HG03064 (cell line): ENCODE data around the gene ELOA.

Source experiments
- ATAC-seq: cut with Tn5 transposase; IDR thresholded peaks from one replicate; pipeline ENCODE4 v1.9.1; 2021; ENCODE audit warnings: low read depth; ENCODE audit not compliant: unreplicated experiment

The ELOA gene, protein sequence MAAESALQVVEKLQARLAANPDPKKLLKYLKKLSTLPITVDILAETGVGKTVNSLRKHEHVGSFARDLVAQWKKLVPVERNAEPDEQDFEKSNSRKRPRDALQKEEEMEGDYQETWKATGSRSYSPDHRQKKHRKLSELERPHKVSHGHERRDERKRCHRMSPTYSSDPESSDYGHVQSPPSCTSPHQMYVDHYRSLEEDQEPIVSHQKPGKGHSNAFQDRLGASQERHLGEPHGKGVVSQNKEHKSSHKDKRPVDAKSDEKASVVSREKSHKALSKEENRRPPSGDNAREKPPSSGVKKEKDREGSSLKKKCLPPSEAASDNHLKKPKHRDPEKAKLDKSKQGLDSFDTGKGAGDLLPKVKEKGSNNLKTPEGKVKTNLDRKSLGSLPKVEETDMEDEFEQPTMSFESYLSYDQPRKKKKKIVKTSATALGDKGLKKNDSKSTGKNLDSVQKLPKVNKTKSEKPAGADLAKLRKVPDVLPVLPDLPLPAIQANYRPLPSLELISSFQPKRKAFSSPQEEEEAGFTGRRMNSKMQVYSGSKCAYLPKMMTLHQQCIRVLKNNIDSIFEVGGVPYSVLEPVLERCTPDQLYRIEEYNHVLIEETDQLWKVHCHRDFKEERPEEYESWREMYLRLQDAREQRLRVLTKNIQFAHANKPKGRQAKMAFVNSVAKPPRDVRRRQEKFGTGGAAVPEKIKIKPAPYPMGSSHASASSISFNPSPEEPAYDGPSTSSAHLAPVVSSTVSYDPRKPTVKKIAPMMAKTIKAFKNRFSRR

DNA sequence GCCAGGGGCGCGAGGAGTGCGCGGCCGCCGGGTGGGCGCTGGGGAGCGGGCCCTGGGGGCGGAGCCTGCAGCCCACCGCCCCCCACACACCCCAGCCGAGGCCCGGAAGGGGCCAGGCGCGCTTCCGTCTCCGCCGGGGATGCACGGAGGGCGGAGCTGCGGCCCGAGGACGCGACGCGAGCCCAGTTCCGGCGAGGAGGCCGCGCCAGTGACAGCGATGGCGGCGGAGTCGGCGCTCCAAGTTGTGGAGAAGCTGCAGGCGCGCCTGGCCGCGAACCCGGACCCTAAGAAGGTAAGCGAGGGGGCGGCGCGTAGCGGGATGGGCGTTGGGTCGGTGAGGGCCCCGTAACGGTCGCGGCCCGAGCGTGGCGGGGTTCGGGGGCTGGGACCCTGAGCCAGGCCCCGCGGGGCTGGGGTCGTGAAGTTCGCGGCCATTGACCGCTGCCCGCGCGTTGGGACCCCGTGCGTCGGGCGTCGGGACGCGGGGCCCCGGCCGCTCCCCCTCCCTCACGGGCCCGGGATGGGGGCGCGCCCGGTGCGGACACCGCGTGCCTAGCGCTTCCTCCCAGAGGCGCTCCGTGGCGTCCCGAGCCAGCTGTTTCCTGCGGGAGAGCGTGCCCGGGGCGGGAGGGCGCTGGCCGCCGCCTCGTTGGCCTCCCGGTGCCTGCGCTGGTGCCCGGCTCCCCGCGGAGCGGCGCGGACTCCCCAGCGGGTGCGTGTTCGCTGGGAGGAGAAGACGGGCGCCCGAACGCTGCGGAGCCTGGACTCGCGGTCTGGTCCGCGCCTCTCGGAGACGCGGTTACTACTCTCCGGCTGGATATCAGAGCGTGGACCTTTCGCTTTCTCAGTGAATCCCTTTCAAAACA is at the start of gene ELOA:
Gene ELOA, plus strand, starts transcription at position 185 of the 866 bp plus-strand sequence. Its CDS starts 33 bp downstream, at position 218.
- peak; percentile 78 for ATAC-seq

DNA sequence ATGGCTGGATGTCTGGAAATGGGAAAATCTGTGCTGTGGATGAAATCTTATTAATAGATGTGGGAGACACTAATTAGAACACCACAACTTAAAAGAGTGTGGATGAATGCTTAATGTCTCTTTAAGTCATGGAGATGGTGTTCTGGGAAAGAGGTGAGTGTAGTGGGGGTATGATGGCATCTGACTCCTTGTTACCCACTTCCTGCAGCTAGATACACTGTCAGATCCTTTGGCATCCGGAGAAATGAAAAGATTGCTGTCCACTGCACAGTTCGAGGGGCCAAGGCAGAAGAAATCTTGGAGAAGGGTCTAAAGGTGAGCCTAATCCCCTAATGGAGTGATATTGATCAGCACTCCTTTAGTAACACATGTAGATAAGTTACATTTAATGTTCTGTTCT is 49.7 kb upstream of the ELOA start:
- no peak for ATAC-seq

DNA sequence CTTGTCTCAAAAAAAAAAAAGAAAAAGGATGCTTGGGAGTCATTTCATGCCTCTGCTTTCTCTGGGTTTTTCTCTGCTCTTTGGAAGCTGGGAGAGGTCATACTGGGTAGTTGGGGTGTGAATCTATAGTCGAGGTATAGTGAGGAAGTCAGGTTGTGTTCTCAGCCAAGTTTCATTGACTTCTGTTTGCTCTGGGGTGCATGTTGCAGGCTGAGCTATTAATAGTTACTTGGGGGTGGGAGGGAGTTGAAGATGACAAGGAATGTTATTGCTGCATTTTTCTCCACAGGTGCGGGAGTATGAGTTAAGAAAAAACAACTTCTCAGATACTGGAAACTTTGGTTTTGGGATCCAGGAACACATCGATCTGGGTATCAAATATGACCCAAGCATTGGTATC is 48.9 kb upstream of the ELOA start:
- no peak for ATAC-seq

DNA sequence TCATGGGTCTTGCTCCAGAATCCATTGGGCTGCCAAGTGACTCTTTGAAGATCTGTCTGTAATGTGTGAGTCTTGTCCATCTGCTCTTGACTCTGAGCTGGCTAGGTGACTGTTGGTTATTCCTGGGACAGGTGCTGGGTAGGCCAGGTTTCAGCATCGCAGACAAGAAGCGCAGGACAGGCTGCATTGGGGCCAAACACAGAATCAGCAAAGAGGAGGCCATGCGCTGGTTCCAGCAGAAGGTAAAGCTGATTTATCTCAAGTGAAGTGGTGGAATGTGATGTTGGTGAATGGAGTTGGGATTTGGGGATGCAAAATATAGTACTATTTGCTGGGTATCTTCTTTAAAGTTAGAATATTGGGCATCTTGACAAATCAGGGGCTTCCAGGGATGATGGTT is 47.6 kb upstream of the ELOA start:
- ATAC-seq = no peak

DNA sequence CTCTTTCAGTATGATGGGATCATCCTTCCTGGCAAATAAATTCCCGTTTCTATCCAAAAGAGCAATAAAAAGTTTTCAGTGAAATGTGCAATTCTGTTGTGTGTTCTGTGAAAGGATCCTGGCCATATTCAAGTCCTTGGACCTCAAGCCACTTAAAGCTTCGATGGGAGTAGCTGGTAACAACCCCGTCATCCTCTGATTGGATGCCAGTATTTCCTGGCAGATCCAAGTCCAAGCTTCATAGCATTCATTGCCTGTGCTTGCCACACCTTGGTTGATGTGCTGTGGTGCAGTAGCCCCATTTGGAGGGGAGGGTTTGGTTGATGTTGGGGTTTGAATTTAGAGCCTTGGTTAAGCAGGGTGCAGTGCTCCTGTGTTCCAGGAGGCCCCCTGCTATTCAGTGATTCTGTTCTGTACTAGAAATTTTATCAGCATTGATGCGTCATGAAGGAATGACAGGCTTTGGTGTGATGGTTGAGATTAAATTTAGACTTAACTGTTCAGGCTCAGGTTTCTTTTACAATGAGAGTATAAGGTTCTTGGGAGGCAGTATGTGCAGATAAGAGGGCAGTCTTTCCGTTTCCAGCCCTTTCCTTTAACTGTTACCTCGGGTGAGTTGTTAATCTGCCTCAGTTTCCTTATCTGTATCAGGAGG is 46.8 kb upstream of the ELOA start:
- no peak for ATAC-seq

DNA sequence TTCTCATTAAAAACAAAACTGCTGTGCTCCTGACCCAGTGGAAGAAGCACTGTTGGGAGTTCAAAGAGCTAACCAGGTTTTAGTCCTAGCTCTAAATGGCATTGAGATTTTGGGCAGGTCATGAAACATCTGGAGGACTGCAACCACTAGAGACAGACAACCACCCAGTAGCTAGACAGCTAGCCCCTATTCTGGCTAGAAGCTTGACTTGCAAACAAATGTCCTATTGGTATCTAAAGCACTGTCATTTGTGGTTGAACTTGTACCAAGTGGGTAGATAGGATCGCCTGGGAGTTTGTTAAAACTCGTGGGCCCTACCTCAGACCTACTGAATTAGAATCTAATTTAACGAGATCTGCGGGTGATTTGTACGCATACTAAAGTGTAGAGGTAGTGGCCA is 44.8 kb upstream of the ELOA start:
- ATAC-seq = no peak

DNA sequence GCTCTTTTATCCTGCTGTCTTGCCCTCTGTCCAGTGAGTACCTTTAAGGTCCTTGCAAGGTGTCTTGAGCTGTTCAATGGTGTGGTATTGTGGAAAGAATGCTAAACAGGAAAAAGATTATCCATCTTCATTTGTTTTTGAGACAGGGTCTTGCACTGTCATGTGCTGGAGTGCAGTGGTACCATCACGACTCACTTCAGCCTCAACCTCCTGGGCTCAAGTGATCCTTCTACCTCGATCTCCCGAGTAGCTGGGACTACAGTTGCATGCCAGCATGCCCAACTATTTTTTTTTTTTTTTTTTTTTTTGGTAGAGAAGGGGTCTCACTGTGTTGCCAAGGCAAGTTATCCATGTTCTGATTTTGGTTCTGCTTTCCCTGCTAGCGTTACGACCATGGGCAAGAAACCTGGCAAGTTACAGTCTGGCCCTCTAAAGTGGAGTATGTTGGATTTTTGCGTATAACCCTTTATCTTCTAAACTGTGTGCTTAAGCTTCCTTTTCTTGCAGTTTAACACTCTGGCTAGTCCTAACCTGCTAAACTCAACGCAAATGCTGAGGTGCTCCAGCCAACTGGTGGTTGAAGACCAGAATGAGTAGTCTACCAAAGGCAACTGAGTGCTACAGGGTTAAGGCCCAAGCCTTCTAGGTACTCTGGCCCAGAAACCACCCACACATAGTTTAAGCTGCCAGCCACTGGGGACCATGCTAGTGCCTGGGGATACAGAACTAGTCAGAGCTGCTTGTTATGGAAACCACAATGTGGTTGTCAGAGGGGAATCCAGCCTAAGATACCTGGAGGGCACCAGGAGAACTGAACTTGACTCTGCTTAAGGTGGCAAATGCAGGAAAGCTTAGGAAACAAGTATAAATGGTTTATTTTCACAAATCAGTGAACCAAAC is 43.7 kb upstream of the ELOA start:
- no peak for ATAC-seq

DNA sequence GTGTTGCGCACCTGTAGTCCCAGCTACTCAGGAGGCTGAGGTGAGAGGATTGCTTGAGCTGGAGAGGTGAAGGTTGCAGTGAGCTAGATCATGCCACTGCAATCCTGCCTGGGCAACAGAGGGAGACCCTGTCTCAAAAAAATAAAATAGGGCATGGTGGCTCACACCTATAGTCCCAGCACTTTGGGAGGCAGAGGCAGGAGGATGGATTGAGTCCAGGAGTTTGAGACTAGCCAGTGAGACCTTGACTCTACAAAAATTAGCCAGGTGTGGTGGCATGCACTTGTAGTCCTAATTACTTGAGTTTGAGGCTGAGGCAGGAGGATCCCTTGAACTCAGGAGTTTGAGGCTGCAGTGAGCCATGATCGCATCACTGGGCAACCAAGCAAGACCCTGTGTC is 42.0 kb upstream of the ELOA start:
- no peak for ATAC-seq

DNA sequence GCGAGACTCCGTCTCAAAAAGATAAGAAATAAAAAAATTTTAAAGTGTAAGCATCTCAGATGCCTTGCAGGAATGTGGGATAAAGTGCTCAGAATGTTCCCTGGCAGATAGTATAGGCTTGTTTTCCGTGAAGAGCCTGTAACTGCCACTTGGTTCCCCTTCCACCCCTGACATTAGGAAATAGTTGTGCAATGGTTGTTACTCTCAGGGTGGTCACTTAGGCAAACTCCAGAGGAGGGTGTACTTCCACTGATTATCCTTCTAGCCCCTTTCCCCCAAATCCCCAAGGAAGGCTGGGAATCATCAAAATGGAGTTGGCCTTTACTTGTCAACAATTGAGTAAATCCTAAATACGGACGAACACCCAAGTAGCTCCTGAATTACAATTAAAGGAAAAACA is 41.3 kb upstream of the ELOA start:
- ATAC-seq = no peak

DNA sequence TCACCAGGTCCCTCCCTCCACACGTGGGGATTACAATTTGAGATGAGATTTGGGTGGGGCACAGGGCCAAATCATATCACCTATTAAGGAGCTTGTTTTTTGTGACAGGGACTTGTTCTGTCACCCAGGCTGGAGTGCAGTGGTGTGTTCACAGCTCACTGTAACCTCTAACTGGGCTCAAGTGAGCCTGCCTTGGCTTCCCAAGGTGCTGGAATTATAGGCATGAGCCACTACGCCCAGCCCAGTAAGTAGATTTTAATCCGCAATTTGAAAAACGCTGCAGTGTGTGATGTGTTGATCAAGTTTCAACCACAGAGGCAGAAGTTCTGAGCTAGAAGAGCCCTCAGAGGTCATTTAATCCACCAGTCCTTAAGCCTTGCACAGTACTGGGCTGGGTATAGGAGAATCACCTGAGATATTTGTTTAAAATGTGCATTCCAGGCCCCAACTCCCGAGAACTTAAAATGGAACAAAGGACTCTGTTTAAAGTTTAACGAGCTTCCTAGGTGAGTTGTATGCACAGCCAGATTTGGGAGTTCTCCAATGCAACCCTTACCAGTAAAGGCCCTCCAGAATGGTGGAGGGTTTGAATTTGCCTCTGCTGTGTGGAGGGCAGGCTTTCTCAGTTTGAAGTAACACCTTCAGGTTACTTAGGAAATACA is 38.3 kb upstream of the ELOA start:
- no peak for ATAC-seq

DNA sequence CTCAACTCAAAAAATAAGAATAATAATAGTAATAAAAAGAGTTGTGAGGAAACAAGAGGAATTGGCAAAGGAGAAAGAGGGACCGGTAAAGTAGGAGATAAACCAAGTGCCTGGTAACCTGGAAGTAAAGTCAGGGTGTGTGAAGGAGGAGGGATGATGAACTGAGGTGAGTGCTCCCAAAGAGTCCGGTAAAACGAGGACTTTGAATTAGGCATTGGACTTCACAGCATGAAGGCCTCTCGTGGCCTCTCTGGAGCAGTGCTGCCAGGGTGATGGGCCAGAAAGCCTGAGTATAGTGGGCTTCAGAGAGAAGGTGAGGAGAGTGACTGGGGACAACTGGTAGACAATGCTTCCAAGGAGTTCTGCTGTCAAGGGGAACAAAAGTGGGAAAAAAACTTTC is 34.0 kb upstream of the ELOA start:
- ATAC-seq = no peak

DNA sequence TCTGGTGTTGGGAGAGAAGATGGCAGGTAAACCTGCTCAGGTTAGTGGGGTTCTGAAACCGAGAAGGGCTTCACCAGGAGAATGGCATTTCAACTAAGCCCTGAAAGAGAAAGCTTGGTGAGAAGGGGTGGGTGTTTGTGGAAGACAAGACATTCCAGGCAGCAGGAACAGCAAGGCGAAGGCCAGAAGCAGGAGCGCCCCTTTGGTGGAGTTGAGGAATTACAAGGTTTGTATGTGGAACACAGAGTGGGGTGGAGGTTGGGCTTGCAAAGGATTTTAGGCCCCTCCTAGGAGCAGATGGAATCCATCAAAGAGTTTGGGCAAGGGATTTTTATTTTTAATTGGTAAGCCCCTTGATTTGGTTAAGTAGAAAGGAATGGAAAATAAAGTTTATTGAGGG is 24.8 kb upstream of the ELOA start:
- no peak for ATAC-seq

DNA sequence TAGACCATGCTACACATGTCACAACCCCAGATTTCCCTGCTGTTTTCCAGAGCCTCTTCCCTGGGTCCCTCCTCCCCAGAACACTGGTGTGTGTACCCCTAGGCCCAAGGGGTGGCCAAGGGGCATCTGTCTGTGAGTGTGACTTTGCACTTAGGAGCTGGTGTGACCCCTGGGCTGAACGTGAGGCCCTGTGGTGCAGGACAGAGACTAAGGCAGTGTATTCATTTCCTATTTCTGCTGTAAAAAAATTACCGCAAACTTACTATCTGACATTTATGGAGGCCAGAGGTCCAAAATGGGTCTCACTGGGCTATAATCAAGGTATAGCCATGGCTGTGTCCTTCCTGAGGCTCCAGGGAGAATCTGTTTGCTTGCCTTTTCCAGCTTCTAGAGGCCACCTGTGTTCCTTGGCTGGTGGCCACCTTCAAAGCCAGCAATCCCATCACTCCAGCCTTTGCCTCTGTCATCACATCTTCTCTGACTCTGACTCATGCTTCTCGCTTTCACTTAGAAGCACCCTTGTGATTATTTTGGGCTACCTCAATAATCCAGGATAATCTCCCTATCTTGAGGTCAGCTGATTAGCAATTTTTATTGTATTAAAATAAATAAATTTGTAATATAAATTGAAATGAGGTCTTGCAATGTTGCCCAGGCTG is 24.0 kb upstream of the ELOA start:
- ATAC-seq = no peak

DNA sequence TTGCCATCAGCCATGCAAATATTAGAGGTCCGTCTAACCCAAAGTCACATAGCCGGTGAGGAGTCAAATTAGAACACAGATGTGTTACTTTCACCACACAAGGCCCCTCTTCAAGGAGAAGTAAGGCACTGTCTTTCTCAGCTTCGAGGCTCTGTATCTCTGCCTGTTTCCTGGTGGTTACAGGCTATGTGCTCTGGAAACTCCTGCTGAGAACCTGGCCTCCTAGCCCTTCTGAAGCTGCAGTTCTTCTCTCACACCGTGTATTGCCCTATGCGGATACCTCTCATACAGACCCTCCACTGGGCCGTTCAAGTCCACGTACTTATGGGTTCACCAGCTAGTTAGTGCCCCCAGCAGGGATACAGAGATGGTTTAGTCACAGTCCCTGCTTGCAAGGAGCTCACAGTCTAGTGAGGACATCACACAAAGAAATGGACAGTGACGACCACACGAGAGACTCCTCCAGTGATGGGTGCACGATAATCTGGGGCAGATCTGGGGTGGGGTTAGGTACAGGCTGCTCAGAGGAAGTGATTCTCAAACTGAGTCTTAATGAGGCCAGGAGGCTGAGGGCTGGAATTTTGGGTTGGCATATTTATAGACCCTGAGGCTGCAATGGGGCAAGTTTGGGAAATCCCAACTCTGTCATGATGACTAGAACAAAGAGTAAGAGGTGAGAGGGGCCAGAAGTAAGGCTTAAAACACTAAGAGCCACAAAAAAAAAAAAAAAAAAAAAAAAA is 22.8 kb upstream of the ELOA start:
- ATAC-seq = peak; percentile 57

DNA sequence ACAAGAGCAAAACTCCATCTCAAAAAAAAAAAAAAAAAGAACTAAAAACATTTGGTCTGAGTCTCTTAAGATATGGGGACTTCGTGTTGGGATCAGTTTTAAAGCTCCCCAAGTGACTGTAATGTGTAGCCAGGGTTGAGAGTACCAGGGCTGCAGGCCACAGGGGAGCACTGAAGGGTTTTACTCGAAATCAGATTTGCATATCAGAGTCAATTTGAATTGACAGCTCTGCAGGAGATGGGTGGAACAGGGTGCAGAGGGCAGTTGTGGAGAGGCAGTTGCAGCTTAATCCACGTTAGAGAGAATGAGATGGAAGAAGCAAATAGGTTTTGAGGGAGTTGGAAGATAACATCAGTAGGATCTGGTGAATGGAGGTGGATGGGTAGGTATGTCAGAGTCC is 20.6 kb upstream of the ELOA start:
- ATAC-seq = no peak

DNA sequence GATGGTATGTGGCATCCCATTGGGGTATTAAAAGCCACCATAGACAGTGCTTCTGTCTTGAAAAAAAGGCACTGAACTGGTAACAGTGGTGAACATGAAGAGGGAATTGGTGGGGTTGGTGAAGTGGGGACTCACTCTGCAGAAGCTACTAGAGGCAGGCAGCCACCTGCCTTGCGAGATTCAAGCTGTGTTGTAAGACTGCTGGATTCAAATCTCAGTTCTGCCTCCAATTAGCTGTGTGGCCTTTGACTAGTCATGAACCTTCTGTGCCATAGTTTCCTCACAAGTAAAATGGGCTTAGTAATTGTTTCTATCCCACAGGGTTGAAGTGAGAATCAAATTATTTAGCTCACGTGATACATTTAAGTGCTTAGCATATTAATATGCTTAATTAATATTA is 16.6 kb upstream of the ELOA start:
- no peak for ATAC-seq

DNA sequence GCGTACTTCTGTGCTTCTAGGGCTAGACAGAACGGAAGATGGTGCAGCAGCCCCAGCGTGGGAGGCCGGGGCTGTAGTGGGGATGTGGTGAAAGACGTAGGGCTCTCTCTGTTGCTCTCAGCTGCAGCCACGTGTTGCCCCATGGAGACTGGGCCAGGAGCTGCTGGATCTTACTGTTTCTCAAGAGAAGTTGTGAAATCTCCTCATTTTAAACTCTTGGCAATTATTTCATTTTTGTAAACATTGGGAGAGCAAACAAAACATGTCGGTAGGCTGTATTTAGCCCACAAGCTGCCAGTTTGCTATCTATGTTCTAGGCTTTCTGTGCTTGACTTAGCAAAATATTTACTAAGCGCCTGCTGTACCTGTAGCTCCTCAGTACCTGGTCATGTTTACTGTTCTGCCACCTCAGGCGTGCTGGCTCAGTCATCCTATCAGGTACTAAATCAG is 15.9 kb upstream of the ELOA start:
- no peak for ATAC-seq
